GM12878 (cell line): ENCODE measurements around the gene SMAD9. TPM values are rescaled to one million over a fixed set of nuclear protein-coding genes. Genes with fewer than 3 reads are reported as not detected.

Experiments used
- ATAC-seq: fragments of 200-7000 bp; cut with Tn5 transposase; 3 replicates; pipeline ENCODE4 v1.9.1; 2020; ENCODE audit warnings: mild to moderate bottlenecking, moderate library complexity
- BruUV-seq: library from RNA; stranded (reverse); fragments of 400-500 nt; replicated peaks from 2 replicates; lab custom pipeline; 2021; lab: Mats Ljungman, UMichigan
- CTCF ChIA-PET: fragments of 300-600 bp; sonication (Branson Sonifier 250); formaldehyde crosslinking; extraction: SDS; loops from one replicate; lab custom pipeline; 2021; ENCODE audit warnings: inconsistent platforms; lab: Yijun Ruan, JAX
- POLR2A ChIA-PET: fragments of 350-600 bp; formaldehyde crosslinking; extraction: SDS; loops from one replicate; lab custom pipeline; 2021; ENCODE audit warnings: inconsistent platforms; lab: Charles Lee
- RAD21 ChIA-PET: fragments of 300-600 bp; sonication (Branson Sonifier 250); formaldehyde crosslinking; loops from one replicate; lab custom pipeline; 2023; ENCODE audit warnings: antibody characterized with exemption; ENCODE audit not compliant: unreplicated experiment; lab: Charles Lee
- SMC1A ChIA-PET: fragments of 300-600 bp; sonication (Branson Sonifier 250); formaldehyde crosslinking; loops from one replicate; lab custom pipeline; 2023; ENCODE audit not compliant: unreplicated experiment, uncharacterized antibody; lab: Charles Lee
- DNase-seq: peaks from one replicate; pipeline ENCODE4 v3.0.0-alpha.2; 2011; ENCODE audit warnings: low read depth, low spot score
- FAIRE-seq: peaks from 3 replicates; lab custom pipeline; 2011; peaks lifted over from hg19 to GRCh38; lab: Jason Lieb, UNC
- H2AFZ ChIP-seq: 2 replicates; pipeline ENCODE4 v1.6.0; 2011; ENCODE audit warnings: low read depth, low read length, control low read depth; ENCODE audit not compliant: control insufficient read depth
- H3K27ac ChIP-seq: 2 replicates; pipeline ENCODE4 v1.5.1; 2011; ENCODE audit warnings: control low read depth; ENCODE audit not compliant: control insufficient read depth, insufficient read depth
- H3K27me3 ChIP-seq, 2 experiments: replicated peaks in 1 of 2; 2 replicates each; pipeline versions ENCODE4 v1.6.0 to v1.6.1; 2011; ENCODE audit warnings: low read length in 1 of 2; ENCODE audit not compliant: control insufficient read depth in 2 of 2, insufficient read depth in 2 of 2
- H3K36me3 ChIP-seq, 2 experiments: 2 replicates each; pipeline ENCODE4 v1.5.1; 2011; ENCODE audit warnings: low read length in 1 of 2; ENCODE audit not compliant: control insufficient read depth in 2 of 2, insufficient read depth in 2 of 2
- H3K4me1 ChIP-seq: 2 replicates; pipeline ENCODE4 v1.6.1; 2011; ENCODE audit warnings: mild to moderate bottlenecking, low read length, moderate library complexity, mixed read lengths; ENCODE audit not compliant: control insufficient read depth, insufficient read depth
- H3K4me2 ChIP-seq: 2 replicates; pipeline ENCODE4 v1.6.0; 2011; ENCODE audit warnings: control low read depth; ENCODE audit not compliant: control insufficient read depth, insufficient read depth
- H3K4me3 ChIP-seq: fragments of 200-600 bp; sonication (generic); 2 replicates; pipeline ENCODE4 v1.5.1; 2016
- H3K79me2 ChIP-seq: 2 replicates; pipeline ENCODE4 v1.6.0; 2011; ENCODE audit warnings: low read length; ENCODE audit not compliant: control insufficient read depth, insufficient read depth
- H3K9ac ChIP-seq: 2 replicates; pipeline ENCODE4 v1.8.0; 2011; ENCODE audit warnings: low read length, control low read depth, mixed read lengths; ENCODE audit not compliant: control insufficient read depth, insufficient read depth
- H3K9me3 ChIP-seq: replicated peaks from 3 replicates; pipeline ENCODE4 v1.5.1; 2011; ENCODE audit warnings: mild to moderate bottlenecking, low read length; ENCODE audit not compliant: control insufficient read depth, insufficient read depth
- H4K20me1 ChIP-seq: 2 replicates; pipeline ENCODE4 v1.6.0; 2011; ENCODE audit not compliant: control insufficient read depth, insufficient read depth
- CTCF ChIP-seq, 3 experiments: IDR thresholded peaks in 2 of 3; conservative IDR thresholded peaks in 1 of 3; 2 replicates each; pipeline ENCODE4 v1.5.1; 2011; ENCODE audit warnings: low read depth in 3 of 3, low read length in 3 of 3, mild to moderate bottlenecking in 3 of 3, control low read depth in 2 of 3, moderate library complexity in 2 of 3, inconsistent platforms in 1 of 3, mixed read lengths in 1 of 3; ENCODE audit not compliant: control insufficient read depth in 2 of 3, insufficient read depth in 1 of 3; ENCODE audit errors: extremely low read depth in 1 of 3
- GABPA ChIP-seq: IDR thresholded peaks from 2 replicates; pipeline ENCODE4 v1.6.1; 2014; ENCODE audit warnings: antibody characterized with exemption, low read depth, mild to moderate bottlenecking, inconsistent platforms
- NR2C2 ChIP-seq: IDR thresholded peaks from 2 replicates; pipeline ENCODE4 v1.6.1; 2011; ENCODE audit warnings: borderline replicate concordance, low read depth; ENCODE audit not compliant: control insufficient read depth, insufficient read length
- POLR2AphosphoS5 ChIP-seq: IDR thresholded peaks from 2 replicates; pipeline ENCODE4 v1.6.1; 2011; ENCODE audit warnings: mild to moderate bottlenecking, low read length, inconsistent platforms
- PRDM15 ChIP-seq: fragments of 450-650 bp; formaldehyde crosslinking; IDR thresholded peaks from 2 replicates; pipeline ENCODE4 v1.4.0; 2020; ENCODE audit warnings: mild to moderate bottlenecking, moderate library complexity
- RAD21 ChIP-seq: IDR thresholded peaks from 2 replicates; pipeline ENCODE4 v1.6.1; 2011; ENCODE audit warnings: mild to moderate bottlenecking, low read depth, low read length, moderate library complexity; ENCODE audit not compliant: insufficient read depth
- SIN3A ChIP-seq: IDR thresholded peaks from 2 replicates; pipeline ENCODE4 v1.6.1; 2012; ENCODE audit warnings: low read depth, low read length, improper control_type of control experiment
- SMAD5 ChIP-seq: IDR thresholded peaks from 2 replicates; pipeline ENCODE4 v1.6.1; 2016; ENCODE audit warnings: antibody characterized with exemption, low read depth
- SMARCA5 ChIP-seq: fragments of 450-650 bp; IDR thresholded peaks from 2 replicates; pipeline ENCODE4 v1.6.1; 2017; ENCODE audit warnings: mild to moderate bottlenecking
- TCF7 ChIP-seq: IDR thresholded peaks from 2 replicates; pipeline ENCODE4 v1.6.1; 2014; ENCODE audit warnings: antibody characterized with exemption, borderline replicate concordance
- ZNF274 ChIP-seq: IDR thresholded peaks from one replicate; pipeline ENCODE4 v1.8.0; 2011; ENCODE audit not compliant: insufficient read length, insufficient read depth
- WGBS: methylation state at CpG from one replicate; pipeline ENCODE4 v1.1.6; 2016; ENCODE audit warnings: low lambda C conversion rate; ENCODE audit not compliant: insufficient replicate concordance, insufficient coverage; ENCODE audit errors: missing lambda C conversion rate; 5-methylcytosine and 5-hydroxymethylcytosine counted together
- in situ Hi-C: fragments of 300-500 bp; cut with MboI; formaldehyde crosslinking; loops from 9 replicates; pipeline ENCODE4 v1.14.3; 2018; ENCODE audit warnings: mixed read lengths
- intact Hi-C: fragments of 100-400 bp; cut with micrococcal nuclease; formaldehyde crosslinking; loops from one replicate; pipeline ENCODE4 v1.14.2; 2022; ENCODE audit not compliant: unreplicated experiment
- polyA plus RNA-seq, 11 experiments: library from polyadenylated mRNA; depleted of rRNA in 4 of 11; unstranded in 6 of 11; stranded (reverse) in 5 of 11; fragments of >200 nt; fragmentation: Nextera tagmentation in 4 of 11; fragmentation: Illumina TruSeq in 1 of 11; extraction: Ambion mirVana in 4 of 11; extraction: Trizol in 1 of 11; gene quantifications; 1 replicate in 1 of 11; 2 replicates in 10 of 11; pipeline versions ENCODE4 v1.2.1 to v1.2.3, GENCODE V29; 2011 to 2016; ENCODE audit warnings: inconsistent platforms in 2 of 11, missing spikeins in 2 of 11, low read depth in 1 of 11
- total RNA-seq, 4 experiments: library from RNA; depleted of rRNA in 3 of 4; stranded (reverse); fragments of >200 nt in 3 of 4; fragmentation: Illumina TruSeq in 1 of 4; extraction: Trizol in 1 of 4; gene quantifications; 2 replicates each; pipeline versions ENCODE4 v1.2.1 to v1.2.3, GENCODE V29; 2013 to 2021

SMAD9 gene
- total and polyA plus RNA-seq, 10 of the 15 experiments (the other 5 are each of a cell fraction or from before 2014, with no cell fraction given), result 0.22 to 0.69 (median 0.42) TPM; not detected in 6

DNA sequence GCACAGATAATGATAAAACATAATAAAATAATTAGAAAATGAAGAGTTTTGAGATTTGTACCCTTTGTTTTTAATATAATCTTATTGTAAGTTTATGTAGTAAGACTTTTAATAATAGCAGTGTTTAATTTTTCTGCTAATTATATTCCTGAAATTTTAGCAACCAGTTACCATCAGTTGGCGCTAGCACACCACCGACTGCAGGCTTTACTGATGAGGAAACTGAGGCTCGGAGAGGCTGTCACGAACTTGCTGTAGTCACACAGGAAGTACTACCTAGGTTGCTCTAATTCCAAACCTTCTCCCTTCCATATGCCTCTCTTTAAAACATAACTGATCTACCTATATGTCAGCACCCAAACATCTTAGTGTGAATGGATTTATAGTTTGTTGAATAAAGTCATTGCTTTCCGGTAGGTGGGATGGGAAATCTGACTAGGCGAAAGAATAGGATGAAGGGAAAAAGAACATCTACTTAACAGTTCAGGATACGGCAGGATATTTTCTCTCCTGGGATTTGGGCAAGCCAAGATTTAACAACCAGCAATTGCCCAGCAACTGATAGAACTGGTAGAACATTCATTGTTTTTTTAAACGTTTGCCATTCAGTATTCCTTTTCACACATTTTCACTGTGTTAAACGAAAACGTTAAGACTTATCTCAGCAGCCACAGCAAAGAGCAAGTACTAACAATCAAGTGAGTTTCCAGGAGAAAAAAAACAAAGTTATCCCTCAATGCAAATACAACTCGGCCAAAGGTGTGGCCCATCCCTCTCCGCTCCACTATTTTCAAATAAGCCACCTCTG is 101.8 kb downstream of the SMAD9 start (continued):
- TF ChIP-seq PRDM15 (CRISPR knock-in tag), result no peak
- TF ChIP-seq SMAD5, result no peak
- TF ChIP-seq SMARCA5, result no peak
- no peak for TF ChIP-seq ZNF274
- TF ChIP-seq GABPA, result no peak
- no peak for TF ChIP-seq SIN3A
- no peak for TF ChIP-seq TCF7

- no peak overlapping the region for H3K4me3 ChIP-seq
- 32% methylated on average over 2 of the region's 2 CpGs for WGBS
- in situ Hi-C loops, result no loop called here
- FAIRE-seq (no peak), DNase-seq (no peak), ATAC-seq (0 out of 3 replicates have a peak, but pooled peaks have one; percentile 22)
- TF ChIP-seq CTCF (IDR thresholded peaks at IDR 0.05 in 2 of 3, conservative IDR thresholded peaks at IDR 0.05 in 1 of 3; ENCODE audit: control insufficient read depth in 2 of 3, extremely low read depth in 1 of 3, insufficient read depth in 1 of 3, low read depth in 3 of 3, low read length in 3 of 3) (peak; percentile 37 to 48 (median 38); a peak in 5 of 6 replicates), NR2C2 (no peak), RAD21 (0 out of 2 replicates have a peak, but pooled peaks have one; percentile 24), POLR2AphosphoS5 (no peak)
- no peaks in the 10 kb centered on the region for H4K20me1 ChIP-seq
- H3K36me3 ChIP-seq, result no peaks in the 10 kb centered on the region
- no TSS peak for BruUV-seq
- H3K9ac ChIP-seq, result no peak overlapping the region
- ChIA-PET RAD21 (interaction anchor here (1.0 to 1.1 kb wide), 2 partner anchors 9 to 166 kb away, joined by 3 to 4 read pairs; no protein-coding TSS in a partner anchor), SMC1A (interaction anchor here (0.7 to 1.2 kb wide), 2 partner anchors 12 to 35 kb away, joined by 3 read pairs; no protein-coding TSS in a partner anchor), CTCF (interaction anchor here (0.8 to 1.7 kb wide), 11 partner anchors 8 to 394 kb away, joined by 3 to 7 read pairs (median 4); no protein-coding TSS in a partner anchor), POLR2A (no interaction called here)
- peaks cover 0 to 3% of the 10 kb centered on the region in 2 experiments; a peak in 2 of 4 replicates for H3K27me3 ChIP-seq
- no peak overlapping the region for H3K4me2 ChIP-seq
- no peak overlapping the region for H3K27ac ChIP-seq
- H2AFZ ChIP-seq, result no peak overlapping the region
- H3K9me3 ChIP-seq, result no peaks in the 10 kb centered on the region
- intact Hi-C loops, result loop anchor here (5.0 kb wide), 1 partner anchor 242 kb away; the partner anchor contains the start of gene SUPT20H
- H3K4me1 ChIP-seq, result no peaks in the 10 kb centered on the region
- peaks cover 7% of the 10 kb centered on the region for H3K79me2 ChIP-seq
Measured at GRCh38 chr13:36815062-36815461, 105.0 kb downstream of the SMAD9 start.
